CD4-positive, CD25-positive, alpha-beta regulatory T cell (primary cell): ENCODE data around the gene TMEM187. TPM values are rescaled to one million over a fixed set of nuclear protein-coding genes. Genes with fewer than 3 reads are reported as not detected.

Experiments
- ATAC-seq, 2 donors: fragments of 150-1000 bp; cut with Tn5 transposase; one replicate each; pipeline ENCODE4 v1.10.0; 2021; ENCODE audit warnings: low read depth in 2 of 2, moderate number of reproducible peaks in 2 of 2, moderate library complexity in 1 of 2
- DNase-seq, 3 donors: peaks; one replicate each; pipeline versions ENCODE4 v3.0.0 to v3.0.0-alpha.2; 2012 to 2022; ENCODE audit warnings: mixed read lengths in 1 of 3
- H3K27ac ChIP-seq: one replicate; pipeline ENCODE4 v1.7.0; 2013; ENCODE audit warnings: mild to moderate bottlenecking, low read length; ENCODE audit not compliant: insufficient read depth, poor library complexity, severe bottlenecking
- H3K27me3 ChIP-seq: one replicate; pipeline ENCODE4 v1.7.0; 2013; ENCODE audit warnings: low read length; ENCODE audit not compliant: control insufficient read depth, insufficient read depth
- H3K36me3 ChIP-seq: one replicate; pipeline ENCODE4 v1.7.0; 2013; ENCODE audit warnings: mild to moderate bottlenecking, low read length, moderate library complexity; ENCODE audit not compliant: control insufficient read depth, insufficient read depth
- H3K4me1 ChIP-seq: 2 replicates; pipeline ENCODE4 v1.7.0; 2013; ENCODE audit warnings: mild to moderate bottlenecking, low read length; ENCODE audit not compliant: insufficient read depth, control insufficient read depth, poor library complexity, severe bottlenecking
- H3K4me3 ChIP-seq: one replicate; pipeline ENCODE4 v1.7.0; 2013; ENCODE audit warnings: low read depth, mild to moderate bottlenecking, low read length, moderate library complexity
- H3K9me3 ChIP-seq, 2 experiments: 1 replicate in 1 of 2; 2 replicates in 1 of 2; pipeline ENCODE4 v1.7.0; 2013; ENCODE audit warnings: low read length in 2 of 2, mild to moderate bottlenecking in 1 of 2, moderate library complexity in 1 of 2; ENCODE audit not compliant: control insufficient read depth in 2 of 2
- H3K27ac Mint-ChIP-seq, 3 donors: one replicate each; pipeline ENCODE4 v1.8.0; 2020 to 2022; ENCODE audit warnings: mild to moderate bottlenecking in 3 of 3, mixed read lengths in 3 of 3, moderate library complexity in 2 of 3
- H3K27me3 Mint-ChIP-seq: one replicate; pipeline ENCODE4 v1.8.0; 2022; ENCODE audit warnings: mild to moderate bottlenecking, mixed read lengths
- H3K36me3 Mint-ChIP-seq: one replicate; pipeline ENCODE4 v1.8.0; 2020; ENCODE audit warnings: mixed read lengths
- H3K4me1 Mint-ChIP-seq, 4 donors: one replicate each; pipeline ENCODE4 v1.8.0; 2020 to 2022; ENCODE audit warnings: mixed read lengths in 4 of 4, mild to moderate bottlenecking in 1 of 4
- H3K4me3 Mint-ChIP-seq, 4 donors: one replicate each; pipeline ENCODE4 v1.8.0; 2020 to 2022; ENCODE audit warnings: mild to moderate bottlenecking in 4 of 4, mixed read lengths in 4 of 4, moderate library complexity in 3 of 4
- H3K9me3 Mint-ChIP-seq, 7 donors: one replicate each; pipeline ENCODE4 v1.8.0; 2020 to 2022; ENCODE audit warnings: mixed read lengths in 7 of 7, mild to moderate bottlenecking in 3 of 7, moderate library complexity in 2 of 7
- polyA plus RNA-seq, 4 donors: library from polyadenylated mRNA; unstranded; fragments of 300-500 nt; fragmentation: Illumina TruSeq; gene quantifications; one replicate each; pipeline ENCODE4 v1.2.3, GENCODE V29; 2021
- total RNA-seq: library from RNA; stranded (reverse); gene quantifications from one replicate; pipeline ENCODE4 v1.2.3, GENCODE V29; 2022

Gene TMEM187
- total and polyA plus RNA-seq, 5 donors from 2014 or later, result 6.0 to 21.0 (median 17.3) TPM

GRCh38 chrX:154024271-154024670, 51.7 kb downstream of the TMEM187 start:
- peaks cover 0 to 18% (median 8%) of the 10 kb centered on the region in 4 donors for H3K4me1 Mint-ChIP-seq
- H3K36me3 Mint-ChIP-seq, result peaks cover 3% of the 10 kb centered on the region
- DNase-seq (no peak), ATAC-seq (no peak)
- H3K36me3 ChIP-seq, result peaks cover 10% of the 10 kb centered on the region
- H3K4me3 Mint-ChIP-seq, result no peak overlapping the region
- no peaks in the 10 kb centered on the region for H3K27me3 ChIP-seq
- no peaks in the 10 kb centered on the region for H3K27me3 Mint-ChIP-seq
- H3K27ac Mint-ChIP-seq, result no peak overlapping the region
- no peak overlapping the region for H3K27ac ChIP-seq
- H3K4me1 ChIP-seq, result peaks cover 11% of the 10 kb centered on the region
- H3K9me3 Mint-ChIP-seq, result no peaks in the 10 kb centered on the region
- H3K4me3 ChIP-seq, result no peak overlapping the region
- H3K9me3 ChIP-seq, result no peaks in the 10 kb centered on the region

DNA sequence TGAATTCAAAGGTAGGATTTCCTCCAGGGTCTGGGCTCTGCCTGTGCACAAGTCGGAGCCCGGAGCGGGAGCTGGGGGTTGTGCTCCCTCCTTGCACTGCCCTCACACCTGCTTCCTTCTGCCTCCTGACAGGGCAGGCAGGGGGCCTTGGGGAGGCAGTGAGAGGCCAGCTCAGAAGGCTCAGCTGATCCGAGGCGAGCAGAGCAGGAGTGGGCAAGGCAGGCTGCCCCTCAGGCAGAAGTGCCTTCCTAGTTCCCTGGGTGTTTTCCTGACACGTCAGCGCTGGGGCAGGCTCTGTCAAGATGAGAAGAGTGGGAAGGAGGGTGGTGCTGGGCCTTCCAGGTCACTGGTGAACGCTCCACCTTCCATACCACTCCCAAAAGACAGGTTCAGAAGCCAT, 52.7 kb downstream of the TMEM187 start:
- Histone ChIP-seq H3K36me3 (peaks cover 16% of the 10 kb centered on the region), H3K9me3 (no peaks in the 10 kb centered on the region), H3K4me1 (peaks cover 11% of the 10 kb centered on the region), H3K4me3 (no peak overlapping the region), H3K27me3 (no peaks in the 10 kb centered on the region), H3K27ac (no peak overlapping the region)
- DNase-seq, result no peak
- Mint-ChIP-seq H3K27ac (no peak overlapping the region), H3K4me1 (peaks cover 0 to 17% (median 8%) of the 10 kb centered on the region in 4 donors), H3K27me3 (no peaks in the 10 kb centered on the region), H3K9me3 (no peaks in the 10 kb centered on the region), H3K36me3 (peaks cover 3% of the 10 kb centered on the region), H3K4me3 (no peak overlapping the region)
- no peak for ATAC-seq

GRCh38 chrX:154026136-154027021, 53.8 kb downstream of the TMEM187 start:
- Mint-ChIP-seq H3K4me3 (no peak overlapping the region), H3K4me1 (peaks cover 0 to 11% (median 5%) of the 10 kb centered on the region in 4 donors), H3K27me3 (no peaks in the 10 kb centered on the region), H3K36me3 (peaks cover 3% of the 10 kb centered on the region), H3K27ac (no peak overlapping the region), H3K9me3 (no peaks in the 10 kb centered on the region)
- Histone ChIP-seq H3K4me1 (no peaks in the 10 kb centered on the region), H3K27me3 (no peaks in the 10 kb centered on the region), H3K36me3 (peaks cover 23% of the 10 kb centered on the region), H3K4me3 (no peak overlapping the region), H3K9me3 (no peaks in the 10 kb centered on the region), H3K27ac (no peak overlapping the region)
- DNase-seq (no peak), ATAC-seq (no peak)

- Mint-ChIP-seq H3K9me3 (peaks cover 0 to under 1% (median 0%) of the 10 kb centered on the region in 7 donors), H3K27ac (no peak overlapping the region)
- H3K36me3 ChIP-seq, result peaks cover 29% of the 10 kb centered on the region
These were observed 54.5 kb downstream of the TMEM187 start for GRCh38 chrX:154027022-154027402.

GRCh38 chrX:154027986-154028385, 55.4 kb downstream of the TMEM187 start:
- peaks cover 0 to 5% (median 0%) of the 10 kb centered on the region in 7 donors for H3K9me3 Mint-ChIP-seq
- H3K27me3 ChIP-seq, result no peaks in the 10 kb centered on the region
- ATAC-seq, result no peak
- peak overlapping the region in 1 of 3 donors; percentile 71 for H3K27ac Mint-ChIP-seq
- peaks cover 3% of the 10 kb centered on the region for H3K36me3 Mint-ChIP-seq
- peaks cover 0 to 13% (median 5%) of the 10 kb centered on the region in 4 donors for H3K4me1 Mint-ChIP-seq
- H3K4me3 ChIP-seq, result no peak overlapping the region
- DNase-seq, result no peak
- no peaks in the 10 kb centered on the region for H3K4me1 ChIP-seq
- no peak overlapping the region for H3K4me3 Mint-ChIP-seq
- H3K36me3 ChIP-seq, result peaks cover 32% of the 10 kb centered on the region
- H3K9me3 ChIP-seq, result no peaks in the 10 kb centered on the region
- no peak overlapping the region for H3K27ac ChIP-seq
- H3K27me3 Mint-ChIP-seq, result no peaks in the 10 kb centered on the region

More at GRCh38 chrX:154027022-154027402, 54.5 kb downstream of the TMEM187 start:
- H3K4me3 Mint-ChIP-seq, result no peak overlapping the region
- peaks cover 0 to 11% (median 5%) of the 10 kb centered on the region in 4 donors for H3K4me1 Mint-ChIP-seq
- H3K27me3 Mint-ChIP-seq, result no peaks in the 10 kb centered on the region
- no peak for ATAC-seq
- H3K9me3 ChIP-seq, result no peaks in the 10 kb centered on the region
- no peak for DNase-seq
- peaks cover 3% of the 10 kb centered on the region for H3K36me3 Mint-ChIP-seq
- H3K4me3 ChIP-seq, result no peak overlapping the region
- H3K27ac ChIP-seq, result no peak overlapping the region
- no peaks in the 10 kb centered on the region for H3K27me3 ChIP-seq
- H3K4me1 ChIP-seq, result no peaks in the 10 kb centered on the region

- no peak for DNase-seq
- H3K27ac Mint-ChIP-seq, result peak overlapping the region in 1 of 3 donors; percentile 71
- H3K4me1 Mint-ChIP-seq, result peaks cover 0 to 13% (median 5%) of the 10 kb centered on the region in 4 donors
- no peaks in the 10 kb centered on the region for H3K4me1 ChIP-seq
- peaks cover 3% of the 10 kb centered on the region for H3K36me3 Mint-ChIP-seq
- no peak for ATAC-seq
- H3K4me3 ChIP-seq, result no peak overlapping the region
- H3K27me3 Mint-ChIP-seq, result no peaks in the 10 kb centered on the region
- H3K27ac ChIP-seq, result no peak overlapping the region
- H3K36me3 ChIP-seq, result peaks cover 35% of the 10 kb centered on the region
- H3K27me3 ChIP-seq, result no peaks in the 10 kb centered on the region
- peak overlapping the region in 1 of 4 donors; percentile 29 for H3K4me3 Mint-ChIP-seq
- H3K9me3 Mint-ChIP-seq, result peaks cover 0 to 5% (median 0%) of the 10 kb centered on the region in 7 donors
- no peaks in the 10 kb centered on the region for H3K9me3 ChIP-seq
These were observed 56.1 kb downstream of the TMEM187 start for GRCh38 chrX:154028502-154029184.

- H3K36me3 ChIP-seq, result peaks cover 35% of the 10 kb centered on the region
These were observed 56.9 kb downstream of the TMEM187 start for GRCh38 chrX:154029439-154029838.

More at GRCh38 chrX:154029439-154029838, 56.9 kb downstream of the TMEM187 start:
- no peak for ATAC-seq
- Histone ChIP-seq H3K9me3 (no peaks in the 10 kb centered on the region), H3K4me3 (no peak overlapping the region), H3K27me3 (no peaks in the 10 kb centered on the region), H3K4me1 (no peaks in the 10 kb centered on the region), H3K27ac (no peak overlapping the region)
- Mint-ChIP-seq H3K4me1 (peaks cover 0 to 13% (median 5%) of the 10 kb centered on the region in 4 donors), H3K9me3 (peaks cover 0 to 5% (median 0%) of the 10 kb centered on the region in 7 donors), H3K36me3 (peaks cover 3% of the 10 kb centered on the region), H3K27ac (no peak overlapping the region), H3K27me3 (no peaks in the 10 kb centered on the region), H3K4me3 (no peak overlapping the region)
- no peak for DNase-seq
